KOPT-K1 (cell line): Measurements from ENCODE around the gene RNU6-8.

Experiments
- H3K27ac ChIP-seq: fragments of 200-600 bp; sonication (generic); 2 replicates; pipeline ENCODE4 v1.5.1; 2016; ENCODE audit warnings: antibody characterized with exemption, mild to moderate bottlenecking, low read depth, low read length; ENCODE audit not compliant: poor library complexity, severe bottlenecking
- H3K36me3 ChIP-seq: fragments of 200-600 bp; sonication (generic); 2 replicates; pipeline ENCODE4 v1.5.1; 2017; ENCODE audit warnings: antibody characterized with exemption, mild to moderate bottlenecking, low read length, moderate library complexity; ENCODE audit not compliant: insufficient read depth
- H3K9me3 ChIP-seq: fragments of 200-600 bp; sonication (generic); 2 replicates; pipeline ENCODE4 v1.5.1; 2017; ENCODE audit warnings: antibody characterized with exemption, low read length, mild to moderate bottlenecking; ENCODE audit not compliant: insufficient read depth, poor library complexity, severe bottlenecking

The RNU6-8 gene

DNA sequence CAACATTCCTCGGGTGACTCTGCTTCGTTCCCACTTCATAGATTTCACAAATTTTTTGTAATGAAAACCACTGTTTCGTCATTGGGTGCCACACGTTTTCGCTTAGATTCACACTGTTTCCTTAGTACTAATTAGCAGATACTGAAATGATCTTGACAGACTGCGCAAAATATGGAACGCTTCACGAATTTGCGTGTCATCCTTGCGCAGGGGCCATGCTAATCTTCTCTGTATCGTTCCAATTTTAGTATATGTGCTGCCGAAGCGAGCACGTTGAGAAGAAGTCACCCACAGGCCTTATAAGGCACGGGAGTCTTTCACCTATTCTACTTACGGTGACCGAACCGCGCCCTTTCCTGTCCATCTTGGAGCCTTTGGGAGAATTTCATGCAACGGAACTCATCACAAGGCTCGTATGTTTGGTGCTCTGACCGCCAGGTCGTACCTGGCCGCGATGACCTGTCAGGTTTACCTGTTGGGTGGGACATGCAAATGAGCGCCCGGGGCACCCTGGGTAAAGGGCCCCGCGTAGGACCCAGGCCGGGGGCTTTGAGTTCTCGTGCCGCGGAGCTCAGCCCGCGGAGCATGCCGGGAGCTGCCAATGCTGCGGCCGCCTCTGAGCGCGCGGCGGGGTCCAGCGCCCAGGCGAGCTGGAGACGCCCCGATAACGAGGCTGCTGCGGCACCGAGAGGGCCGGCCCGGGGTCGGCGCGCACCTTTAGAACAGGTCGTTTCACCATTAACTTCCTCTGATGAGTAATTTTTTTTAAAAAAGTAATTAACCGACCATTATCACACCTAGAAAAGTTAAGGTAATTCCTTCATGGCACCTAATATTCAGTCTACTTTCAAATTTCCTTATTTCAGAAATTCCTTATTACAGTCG lies at the start of gene RNU6-8:
Gene RNU6-8 (minus strand): TSS at position 272 of the 885 bp plus-strand sequence.
- no peaks in the 10 kb centered on the region for H3K36me3 ChIP-seq
- H3K27ac ChIP-seq: peak within 1 kb of the TSS; percentile 83
- no peaks in the 10 kb centered on the region for H3K9me3 ChIP-seq

DNA sequence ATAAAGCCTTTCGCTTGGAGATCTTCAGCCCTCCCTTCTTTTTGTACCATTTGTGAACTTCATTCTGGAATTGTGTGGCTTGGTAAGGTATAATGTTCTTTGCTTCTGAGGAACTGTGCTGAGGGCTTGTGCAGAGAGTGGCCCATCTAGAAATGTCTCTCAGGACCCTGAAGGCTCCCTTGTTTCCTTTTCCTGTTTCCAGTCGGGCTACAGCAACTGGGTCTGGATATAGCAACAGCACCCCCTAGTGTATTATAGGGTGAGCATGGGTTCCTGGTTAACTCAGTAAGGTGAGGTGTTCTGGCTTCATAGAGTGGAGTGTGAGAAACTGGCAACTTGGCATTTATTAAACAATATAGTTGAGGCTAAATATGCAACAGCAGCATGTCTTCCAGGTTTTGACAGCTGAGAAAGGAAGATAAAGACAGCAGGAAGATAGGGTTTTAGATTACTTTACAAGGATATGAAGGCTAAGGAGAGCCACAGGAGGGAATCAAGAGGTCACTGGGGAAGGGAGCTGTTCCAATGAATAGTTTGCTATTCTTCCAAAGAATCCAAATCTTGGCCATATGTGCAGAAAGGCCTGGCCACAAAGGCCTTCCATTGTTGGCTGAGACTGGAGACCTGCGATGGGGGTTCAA lies 49.1 kb upstream of the RNU6-8 start:
- Histone ChIP-seq H3K27ac (no peak overlapping the region), H3K36me3 (no peaks in the 10 kb centered on the region), H3K9me3 (no peaks in the 10 kb centered on the region)

DNA sequence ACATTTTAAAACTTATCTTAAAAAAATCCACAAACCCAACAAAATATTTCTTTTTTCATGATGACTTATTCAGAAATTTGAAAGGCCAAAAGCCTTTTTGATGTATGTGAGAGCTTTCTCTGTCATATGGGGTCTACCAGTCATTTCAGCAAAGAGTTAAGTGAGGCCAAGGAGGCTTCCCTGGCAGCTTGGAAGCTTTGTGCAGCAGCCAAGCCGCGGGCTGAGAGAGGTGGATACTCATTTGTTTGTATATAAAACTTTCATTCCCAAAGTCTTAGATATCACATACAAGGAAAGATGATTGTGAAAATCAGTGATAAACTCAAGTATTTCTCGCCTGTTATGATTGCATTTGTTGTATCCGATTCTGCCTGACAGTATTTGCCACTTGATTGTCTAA lies 48.5 kb upstream of the RNU6-8 start:
- no peak overlapping the region for H3K27ac ChIP-seq
- H3K36me3 ChIP-seq: no peaks in the 10 kb centered on the region
- H3K9me3 ChIP-seq: no peaks in the 10 kb centered on the region

DNA sequence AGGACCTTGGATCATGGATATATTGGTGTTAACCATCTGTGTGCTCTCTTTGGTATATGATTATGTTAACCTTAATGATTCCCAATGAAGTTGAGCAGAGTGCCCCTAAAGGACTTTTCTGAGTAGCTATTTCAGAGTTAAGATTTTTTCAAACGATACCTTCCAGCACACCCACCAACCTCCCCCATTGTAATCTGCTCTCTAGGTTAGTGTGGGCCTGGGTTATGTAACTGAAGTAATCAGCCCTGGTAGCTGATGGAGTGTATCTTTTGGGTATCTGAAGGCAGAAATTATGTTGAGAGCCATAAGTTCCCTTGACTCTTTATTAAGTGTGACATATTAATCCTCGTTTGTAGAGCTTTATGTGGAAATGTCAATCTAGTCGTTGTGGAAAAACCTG lies 47.6 kb upstream of the RNU6-8 start:
- Histone ChIP-seq H3K9me3 (no peaks in the 10 kb centered on the region), H3K36me3 (no peaks in the 10 kb centered on the region), H3K27ac (no peak overlapping the region)

DNA sequence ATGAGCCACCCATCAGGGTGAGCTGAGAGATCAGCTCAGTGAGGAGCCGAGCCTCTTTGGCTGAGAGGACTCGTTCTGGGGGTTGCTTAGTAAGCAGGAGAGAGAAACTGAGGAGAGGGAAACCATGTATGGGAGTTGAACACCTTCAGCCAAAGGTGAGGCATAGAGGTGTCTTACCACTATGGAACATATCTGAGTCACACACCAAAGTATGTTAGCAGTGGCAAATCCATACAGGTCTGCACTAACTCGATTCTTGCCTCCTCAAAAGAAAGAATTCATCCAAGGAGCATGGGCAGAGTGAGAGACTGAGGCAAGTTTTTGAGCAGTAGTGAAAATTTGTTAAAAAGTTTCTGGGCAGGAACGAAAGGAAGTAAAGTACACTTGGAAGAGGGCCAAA lies 46.7 kb upstream of the RNU6-8 start:
- no peak overlapping the region for H3K27ac ChIP-seq
- H3K36me3 ChIP-seq: no peaks in the 10 kb centered on the region
- H3K9me3 ChIP-seq: no peaks in the 10 kb centered on the region

DNA sequence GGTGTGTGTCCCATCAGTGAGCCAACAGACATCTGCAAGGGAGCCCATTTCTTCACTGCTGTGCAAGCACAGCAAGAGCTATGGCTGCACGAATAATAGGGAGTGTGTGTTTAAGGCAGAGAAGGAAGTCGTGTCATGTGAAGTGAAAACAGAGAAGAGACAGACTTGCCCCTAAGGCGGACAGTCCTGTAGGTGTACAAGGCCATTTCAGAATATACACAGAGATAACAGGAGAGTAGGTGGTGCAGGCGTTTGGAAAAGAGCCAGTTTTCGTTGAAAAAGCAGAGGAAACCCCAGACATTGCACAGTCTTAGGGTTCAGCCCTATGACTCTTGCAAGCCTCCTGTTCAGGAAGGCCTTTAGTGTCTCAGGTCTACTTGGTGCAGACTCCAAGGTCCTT lies 46.3 kb upstream of the RNU6-8 start:
- Histone ChIP-seq H3K27ac (no peak overlapping the region), H3K36me3 (no peaks in the 10 kb centered on the region)

DNA sequence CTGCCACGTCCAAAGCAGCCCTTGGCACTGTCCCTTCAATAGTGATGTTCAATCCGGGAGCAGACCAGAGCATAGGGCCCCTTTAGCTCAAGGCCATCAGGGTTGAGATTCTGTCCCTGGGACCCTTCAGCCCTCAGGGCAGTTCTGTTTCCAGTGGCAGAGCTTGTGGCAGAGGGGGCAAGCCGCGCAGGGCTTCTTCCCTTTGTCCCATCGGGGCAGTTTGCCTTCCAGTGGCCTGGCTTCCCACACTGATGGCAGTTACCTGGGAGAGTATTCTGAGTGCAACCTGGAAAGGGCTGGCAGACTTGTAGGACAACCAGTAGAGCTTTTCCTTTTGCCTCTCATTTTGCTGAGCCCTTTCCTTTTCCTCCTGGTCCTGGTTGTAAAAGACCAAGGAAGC lies 43.7 kb upstream of the RNU6-8 start:
- no peaks in the 10 kb centered on the region for H3K36me3 ChIP-seq
- no peaks in the 10 kb centered on the region for H3K9me3 ChIP-seq

More for the DNA sequence above, 46.3 kb upstream of the RNU6-8 start:
- no peaks in the 10 kb centered on the region for H3K9me3 ChIP-seq

DNA sequence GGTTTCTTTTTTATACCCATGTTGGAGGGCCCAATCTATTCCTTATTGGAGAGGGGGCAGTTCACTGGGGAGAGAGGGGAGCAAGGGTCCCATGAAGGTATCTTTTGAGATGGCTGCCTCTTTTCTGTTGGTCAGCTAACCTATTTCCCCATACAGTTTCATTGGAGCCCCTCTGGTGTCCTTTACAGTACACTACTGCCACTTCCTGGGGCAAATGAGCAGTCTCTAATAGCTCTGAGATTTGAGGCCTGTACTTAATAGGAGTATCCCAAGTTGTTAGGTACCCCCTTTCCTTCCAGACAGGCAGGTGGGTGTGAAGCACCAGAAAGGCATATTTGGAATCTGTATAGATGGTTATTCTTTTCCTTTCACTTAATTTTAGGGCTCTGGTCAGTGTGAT lies 41.3 kb upstream of the RNU6-8 start:
- no peak overlapping the region for H3K27ac ChIP-seq
- H3K9me3 ChIP-seq: peaks cover 7% of the 10 kb centered on the region
- no peaks in the 10 kb centered on the region for H3K36me3 ChIP-seq

More for the DNA sequence above, 43.7 kb upstream of the RNU6-8 start:
- H3K27ac ChIP-seq: no peak overlapping the region

DNA sequence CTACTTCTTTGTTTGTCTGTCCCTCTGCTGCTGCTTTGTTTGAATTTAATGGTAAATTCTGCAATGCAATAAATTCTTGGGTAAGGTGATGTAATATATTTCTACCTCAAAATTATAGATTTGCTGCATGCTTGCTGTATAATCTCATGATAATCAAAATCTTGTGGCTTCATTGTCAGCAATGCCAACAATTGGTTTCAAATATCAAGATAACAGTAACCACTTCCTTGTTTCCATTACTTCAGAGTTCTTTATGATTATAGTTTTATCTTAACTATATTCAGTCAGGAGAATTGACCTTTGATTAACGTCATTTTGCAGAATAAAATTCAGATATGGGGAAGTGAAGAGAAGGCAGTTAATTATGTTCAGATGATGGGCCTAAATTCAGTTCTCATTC lies 30.2 kb upstream of the RNU6-8 start:
- no peaks in the 10 kb centered on the region for H3K9me3 ChIP-seq
- H3K27ac ChIP-seq: no peak overlapping the region
- no peaks in the 10 kb centered on the region for H3K36me3 ChIP-seq

DNA sequence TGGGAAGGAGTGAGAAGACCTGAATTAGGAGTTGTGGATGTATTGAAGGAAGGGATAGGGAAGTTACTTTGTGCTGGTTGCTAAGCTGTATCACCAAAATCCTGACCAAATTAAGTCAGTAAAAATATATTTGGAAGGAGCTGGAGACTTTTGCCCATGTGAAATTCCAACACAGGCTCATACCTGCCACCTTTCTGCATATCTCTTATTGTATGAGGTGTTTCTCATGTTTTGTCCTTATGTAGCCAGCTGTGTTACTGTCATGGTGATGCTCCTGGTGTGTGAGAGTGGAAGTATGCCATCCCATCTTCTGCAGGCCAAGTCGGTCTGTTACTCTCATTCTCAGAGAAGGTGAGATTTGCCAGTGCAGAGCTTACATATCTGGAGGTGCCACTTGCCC lies 29.4 kb upstream of the RNU6-8 start:
- Histone ChIP-seq H3K27ac (no peak overlapping the region), H3K36me3 (no peaks in the 10 kb centered on the region), H3K9me3 (no peaks in the 10 kb centered on the region)

DNA sequence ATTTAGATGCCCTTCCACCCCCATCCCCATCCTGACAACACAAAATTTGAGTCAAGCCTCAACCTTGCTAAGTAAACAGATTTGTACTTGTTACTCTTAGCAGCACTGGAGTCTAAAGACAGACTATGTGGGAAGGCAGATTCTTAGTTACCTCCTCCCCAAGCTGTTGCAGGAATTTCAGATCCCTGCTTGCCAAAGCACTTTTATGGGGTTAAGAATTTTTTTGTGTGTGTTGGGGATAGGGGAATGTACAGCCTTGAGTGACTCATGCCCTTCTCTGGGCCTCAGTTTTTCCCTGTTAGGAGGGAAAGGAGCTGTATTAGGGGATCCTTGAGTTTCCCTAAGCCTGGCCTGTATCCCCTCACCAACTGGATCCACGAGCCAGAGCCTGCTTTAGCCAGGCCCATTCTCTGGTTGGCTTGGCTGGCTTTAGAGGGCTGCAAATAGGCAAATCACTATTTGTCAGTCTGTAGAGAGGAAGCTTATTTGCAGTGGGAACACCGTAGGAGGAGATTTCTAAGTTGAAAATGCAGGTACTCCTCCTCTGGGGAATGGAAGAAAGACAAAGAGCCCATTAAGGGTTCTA lies 27.7 kb upstream of the RNU6-8 start:
- H3K36me3 ChIP-seq: no peaks in the 10 kb centered on the region
- H3K27ac ChIP-seq: no peak overlapping the region
- H3K9me3 ChIP-seq: no peaks in the 10 kb centered on the region

DNA sequence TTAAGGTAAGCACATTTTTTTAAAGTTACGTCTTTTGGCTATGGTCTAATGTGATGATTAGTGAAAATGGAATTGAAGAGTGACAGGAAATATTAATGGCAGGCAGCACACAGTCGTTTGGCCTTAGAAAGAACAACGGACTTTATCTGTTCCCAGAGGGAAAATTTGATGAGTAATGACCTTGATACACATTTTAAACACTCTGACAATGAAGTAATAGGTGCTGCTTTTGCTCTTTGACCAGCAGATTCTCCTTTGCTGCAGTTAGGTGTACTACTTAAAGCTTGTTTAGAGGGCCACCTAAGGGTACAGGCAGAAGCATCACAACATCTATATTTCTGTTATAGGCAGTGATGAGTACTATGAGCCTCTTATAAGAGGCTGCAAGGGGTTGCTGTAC lies 27.1 kb upstream of the RNU6-8 start:
- Histone ChIP-seq H3K27ac (no peak overlapping the region), H3K9me3 (no peaks in the 10 kb centered on the region), H3K36me3 (no peaks in the 10 kb centered on the region)

DNA sequence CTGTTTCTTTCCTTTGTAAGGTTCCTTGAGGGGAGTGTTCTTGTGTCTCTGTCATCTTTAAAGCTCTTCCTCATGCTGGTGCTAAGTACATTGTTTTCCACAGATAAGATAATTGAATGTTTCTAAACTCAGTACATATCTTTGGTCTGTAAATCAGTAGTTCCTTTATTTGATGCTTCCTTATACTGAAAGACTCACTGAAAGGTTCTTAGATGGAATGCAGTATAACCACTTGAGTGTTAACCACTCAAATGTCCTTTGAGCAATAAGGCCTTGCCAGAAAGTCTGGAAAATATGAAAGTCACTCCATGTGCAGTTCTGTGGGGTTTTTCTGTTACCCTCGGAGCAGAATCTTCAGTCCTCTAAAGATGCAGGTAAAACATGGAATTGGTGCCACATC lies 23.0 kb upstream of the RNU6-8 start:
- Histone ChIP-seq H3K36me3 (no peaks in the 10 kb centered on the region), H3K9me3 (no peaks in the 10 kb centered on the region), H3K27ac (no peak overlapping the region)

DNA sequence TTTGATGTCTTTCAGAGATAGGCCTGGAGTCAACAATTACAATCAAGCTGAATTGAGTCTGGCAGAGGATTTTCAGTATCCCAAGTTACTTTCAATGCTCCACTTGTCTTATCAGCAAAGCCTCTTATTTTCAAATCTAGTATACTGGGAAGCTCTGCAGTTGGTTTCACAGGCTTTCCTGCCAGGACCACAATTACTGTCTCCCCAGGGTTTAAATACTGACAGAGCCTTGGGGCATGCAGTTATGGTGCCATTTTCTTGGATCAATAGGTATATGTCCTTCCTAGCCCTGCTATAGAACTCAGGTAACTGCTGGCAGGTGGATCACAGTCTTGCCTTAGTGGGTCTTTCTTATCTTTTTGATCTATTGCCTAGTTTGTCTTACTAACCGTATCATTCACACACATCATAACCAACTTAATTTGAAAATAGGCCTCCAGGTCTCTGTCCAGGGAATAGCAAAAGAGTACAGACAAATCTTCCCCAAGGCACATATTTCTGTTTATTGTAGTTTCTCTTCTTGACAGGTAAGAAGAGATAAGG lies 22.4 kb upstream of the RNU6-8 start:
- Histone ChIP-seq H3K36me3 (no peaks in the 10 kb centered on the region), H3K9me3 (no peaks in the 10 kb centered on the region), H3K27ac (no peak overlapping the region)

DNA sequence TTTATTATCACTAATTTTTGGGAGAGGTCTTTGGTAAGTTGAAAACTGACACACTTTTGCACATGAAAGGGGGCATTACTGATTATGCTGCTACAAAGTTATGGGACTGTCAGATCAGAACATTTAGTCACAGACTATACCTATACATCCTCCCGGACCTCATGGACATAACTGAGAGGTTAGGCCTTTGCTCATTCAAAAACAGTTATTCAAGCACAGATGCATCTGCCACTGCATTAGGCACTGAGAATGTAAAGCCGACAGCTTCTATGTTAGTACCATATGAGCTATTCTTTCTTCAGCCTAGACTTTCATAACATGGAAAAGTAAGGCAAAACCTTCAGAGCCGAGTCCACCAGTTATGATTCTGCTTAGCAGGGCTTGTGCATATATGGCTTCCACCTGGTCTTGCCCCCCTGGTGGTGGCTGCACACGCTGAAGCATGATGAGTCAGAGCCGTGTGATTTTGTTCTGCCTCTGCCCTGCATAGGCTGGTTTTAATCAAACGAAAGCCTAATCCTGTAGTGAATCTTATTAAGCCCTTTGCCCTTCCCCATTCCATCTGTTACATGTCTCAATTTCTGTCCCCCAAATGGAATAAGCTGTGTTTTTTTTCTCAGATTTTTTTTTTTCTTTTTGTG lies 21.8 kb upstream of the RNU6-8 start:
- Histone ChIP-seq H3K36me3 (no peaks in the 10 kb centered on the region), H3K9me3 (no peaks in the 10 kb centered on the region), H3K27ac (no peak overlapping the region)
